GM21717 (cell line): ENCODE results near the gene PHF20.
"Not testable (repeated sequence)": the region's sequence is repeated elsewhere in the genome, so short reads cannot be mapped to it uniquely, and the experiment has no call there.

Experiments
- ATAC-seq: cut with Tn5 transposase; IDR thresholded peaks from one replicate; pipeline ENCODE4 v1.9.1; 2021; ENCODE audit warnings: mild to moderate bottlenecking, moderate library complexity; ENCODE audit not compliant: unreplicated experiment

Gene PHF20

DNA sequence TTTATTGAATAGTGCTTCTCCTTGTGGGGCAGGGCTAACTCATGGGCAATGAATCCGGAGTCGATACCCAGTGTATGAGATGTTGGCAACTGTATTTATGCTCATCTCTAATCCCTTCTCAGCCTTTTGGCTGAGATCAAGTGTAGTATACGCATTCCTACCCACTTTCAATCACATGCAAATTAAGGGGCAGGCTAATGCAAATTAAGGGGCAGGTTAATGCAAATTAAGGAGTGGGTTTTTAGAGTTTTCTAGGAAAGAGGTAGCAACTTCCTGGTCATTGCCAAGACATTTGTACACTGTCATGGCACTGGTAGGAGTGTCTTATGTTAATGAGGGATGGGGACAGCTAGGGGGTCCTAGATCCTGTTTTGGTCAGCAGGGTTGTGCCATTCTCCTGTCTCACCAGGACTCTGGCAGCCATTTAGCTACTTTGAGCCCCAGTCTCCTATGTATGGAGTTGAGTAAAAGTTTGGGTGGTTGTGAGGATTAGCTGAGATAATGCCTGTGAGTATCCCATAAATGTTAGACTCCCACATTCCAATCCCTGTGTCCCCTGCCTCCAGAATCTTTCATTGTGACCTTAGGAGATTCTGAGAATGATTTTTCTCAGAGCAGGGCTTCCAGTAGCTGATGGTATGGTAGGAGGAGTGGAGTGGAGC is 196.3 kb downstream of the PHF20 start, which contains the start of gene CNBD2:
TSS of gene CNBD2 (plus strand) at position 612 of the 662 bp plus-strand sequence. CDS start 173 bp downstream, outside the sequence.
- no peak for ATAC-seq

DNA sequence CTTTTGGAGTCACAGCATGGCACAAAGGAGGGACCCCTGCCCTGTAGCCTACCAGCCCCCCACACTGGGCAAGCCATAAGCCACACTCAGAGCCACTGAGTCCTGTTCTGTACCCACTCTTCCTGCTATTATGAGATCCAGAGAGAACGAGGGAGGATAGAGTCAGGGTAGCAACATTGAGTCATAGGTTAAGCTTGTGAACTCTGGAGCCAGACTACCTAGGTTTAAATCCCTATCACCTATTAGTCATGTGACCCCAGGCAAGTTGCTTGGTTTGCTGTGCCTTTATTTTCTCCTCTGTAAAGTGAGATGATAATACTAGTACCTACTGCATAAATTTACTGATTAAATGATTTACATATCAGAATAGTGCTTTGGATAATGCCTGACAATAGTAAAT is 197.1 kb downstream of the PHF20 start:
- ATAC-seq, result no peak

DNA sequence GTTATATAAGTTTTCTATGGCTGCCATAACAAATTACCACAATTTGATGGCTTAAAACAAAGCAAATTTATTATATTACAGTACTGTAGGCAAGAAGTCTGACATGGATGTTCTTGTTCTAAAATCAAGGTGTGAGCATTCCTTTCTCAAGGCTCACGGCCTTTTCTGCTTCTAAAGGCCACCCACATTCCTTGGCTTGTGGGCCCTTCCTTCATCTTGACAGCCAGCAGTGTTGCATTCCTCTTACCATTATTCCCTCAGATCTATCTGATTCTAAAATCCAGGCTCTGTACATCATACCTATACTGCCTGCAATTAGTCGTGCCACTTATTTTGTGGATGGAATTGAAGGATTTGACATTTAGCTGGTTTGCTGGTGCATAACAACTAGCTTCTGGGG is 200.2 kb downstream of the PHF20 start:
- ATAC-seq, result no peak

DNA sequence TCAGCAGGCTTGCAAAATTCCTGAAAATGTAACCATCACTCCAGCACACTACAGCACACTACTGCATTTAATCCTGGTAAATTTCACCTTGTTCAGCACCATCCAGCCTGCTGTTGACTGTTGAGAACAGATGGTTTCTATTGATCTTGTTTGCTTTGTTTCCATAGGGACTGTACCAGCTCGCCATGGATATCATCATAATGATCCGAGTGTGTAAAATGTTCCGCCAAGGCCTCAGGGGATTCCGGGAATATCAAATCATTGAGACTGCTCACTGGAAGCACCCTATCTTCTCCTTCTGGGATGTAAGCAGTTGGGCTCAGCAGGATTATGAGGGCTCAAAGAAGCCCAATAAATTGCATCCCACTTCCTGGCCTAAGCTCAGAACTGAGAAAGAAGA is 200.6 kb downstream of the PHF20 start:
- ATAC-seq, result no peak

DNA sequence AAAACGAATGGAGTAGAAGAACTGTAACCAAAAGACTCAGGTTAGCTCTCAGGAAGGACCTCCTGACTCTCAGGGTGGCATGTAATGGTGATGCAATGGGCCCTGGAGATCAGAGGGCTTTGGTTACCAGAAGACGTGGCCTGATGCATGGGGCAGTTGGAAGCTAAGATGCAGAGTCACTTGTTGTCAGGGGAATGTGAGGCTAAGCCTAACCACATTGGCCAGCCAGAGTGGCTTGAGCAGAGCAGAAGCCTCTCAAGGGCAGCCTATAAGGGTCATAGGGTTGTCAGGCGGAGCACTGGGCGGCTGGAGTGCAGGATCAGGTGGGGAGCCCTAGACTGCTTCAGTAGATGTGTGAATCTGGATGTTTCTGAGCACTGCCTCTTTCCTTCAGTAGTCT is 202.4 kb downstream of the PHF20 start:
- no peak for ATAC-seq

DNA sequence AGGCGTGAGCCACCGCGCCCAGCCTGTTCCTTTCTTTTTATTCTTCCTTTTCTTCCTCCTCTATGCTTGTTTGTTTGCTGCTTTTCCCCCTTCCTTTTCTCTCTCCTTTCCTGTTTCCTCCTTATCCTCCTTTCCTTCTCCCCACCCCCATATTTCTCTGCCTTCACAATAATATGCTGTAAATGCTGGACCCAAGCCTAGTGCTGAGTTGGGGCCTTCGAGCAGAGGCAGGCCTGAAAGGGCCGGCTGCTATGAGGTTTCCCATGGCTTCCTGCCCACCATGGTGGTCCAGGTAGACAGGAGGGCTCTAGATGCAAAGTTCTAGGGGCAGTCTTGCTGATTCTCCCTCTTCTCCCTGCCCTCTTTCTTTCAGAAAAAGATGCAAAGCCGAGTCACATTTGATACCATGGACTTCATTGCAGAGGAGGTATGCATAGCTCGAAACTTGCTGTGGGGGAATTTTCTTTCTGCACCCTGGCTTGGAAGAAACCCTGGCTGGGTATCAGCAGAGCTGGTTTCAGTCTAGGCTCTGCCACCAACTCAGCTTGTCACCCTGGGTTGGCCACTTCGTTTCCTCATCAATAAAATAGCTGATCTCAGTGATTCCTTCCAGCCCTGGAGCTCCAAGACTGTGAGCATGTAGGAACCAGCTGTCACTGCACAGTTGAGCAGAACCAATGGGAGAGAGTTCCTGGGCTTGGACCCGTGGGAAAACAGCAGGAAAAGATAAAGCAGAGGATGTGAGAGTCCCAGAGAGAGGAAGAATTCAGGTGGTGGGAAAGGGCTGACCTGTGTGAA is 204.0 kb downstream of the PHF20 start:
- ATAC-seq, result no peak

DNA sequence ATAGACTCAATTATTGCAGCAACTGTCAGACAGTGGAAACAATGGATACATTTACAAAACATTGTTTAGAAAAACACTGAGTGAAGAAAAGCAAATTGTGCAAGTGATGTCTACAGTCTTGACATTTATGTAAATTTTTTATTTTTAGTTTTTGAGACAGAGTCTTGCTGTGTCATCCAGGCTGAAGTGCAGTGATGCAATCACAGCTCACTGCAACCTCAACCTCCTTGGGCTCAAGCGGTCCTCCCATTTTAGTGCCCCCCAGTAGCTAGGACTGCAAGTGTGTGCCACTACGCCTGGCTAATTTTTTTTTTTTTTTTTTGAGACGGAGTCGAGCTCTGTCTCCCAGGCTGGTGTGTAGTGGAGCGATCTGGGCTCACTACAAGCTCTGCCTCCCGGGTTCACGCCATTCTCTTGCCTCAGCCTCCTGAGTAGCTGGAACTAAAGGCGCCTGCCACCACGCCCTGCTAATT is 206.3 kb downstream of the PHF20 start:
- ATAC-seq, result no peak

DNA sequence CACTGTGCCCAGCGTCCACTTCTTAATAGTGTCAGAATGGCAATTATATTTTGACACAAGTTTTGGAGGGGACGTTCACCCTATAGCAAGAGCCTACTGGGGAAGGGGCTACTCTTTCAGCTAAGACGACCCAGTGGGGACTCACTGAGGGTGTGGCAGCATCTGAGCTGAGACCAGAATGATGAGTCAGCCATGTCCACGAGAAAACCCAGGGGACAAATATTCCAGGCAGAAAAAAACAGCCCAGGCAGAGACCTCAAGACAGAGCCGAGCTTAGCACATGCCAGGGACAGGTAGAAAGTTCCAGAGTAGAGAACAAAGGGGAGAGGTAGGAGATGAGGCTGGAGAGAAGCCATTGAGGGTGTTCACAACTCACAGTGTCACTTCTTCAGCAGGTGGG is 207.7 kb downstream of the PHF20 start:
- no peak for ATAC-seq

DNA sequence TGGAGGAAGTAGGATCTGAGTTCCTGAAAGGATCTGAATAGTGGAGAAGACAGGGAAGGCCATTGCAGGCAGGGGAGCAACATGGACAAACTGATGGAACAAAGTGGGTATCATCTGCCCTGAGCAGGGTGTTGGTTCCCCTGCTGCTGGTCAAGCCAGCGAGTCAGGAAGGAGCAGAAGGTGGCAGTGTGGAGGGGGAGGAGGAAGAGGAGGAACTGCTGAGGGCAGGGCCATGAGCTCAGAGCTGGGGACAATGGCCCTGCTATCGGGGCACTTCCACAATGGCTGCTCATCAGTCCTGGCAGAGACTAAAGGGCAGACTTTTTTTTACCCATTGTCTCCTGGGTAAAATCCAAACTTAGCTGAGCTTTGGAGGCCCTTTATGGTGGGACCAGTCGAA is 210.2 kb downstream of the PHF20 start:
- ATAC-seq, result no peak

DNA sequence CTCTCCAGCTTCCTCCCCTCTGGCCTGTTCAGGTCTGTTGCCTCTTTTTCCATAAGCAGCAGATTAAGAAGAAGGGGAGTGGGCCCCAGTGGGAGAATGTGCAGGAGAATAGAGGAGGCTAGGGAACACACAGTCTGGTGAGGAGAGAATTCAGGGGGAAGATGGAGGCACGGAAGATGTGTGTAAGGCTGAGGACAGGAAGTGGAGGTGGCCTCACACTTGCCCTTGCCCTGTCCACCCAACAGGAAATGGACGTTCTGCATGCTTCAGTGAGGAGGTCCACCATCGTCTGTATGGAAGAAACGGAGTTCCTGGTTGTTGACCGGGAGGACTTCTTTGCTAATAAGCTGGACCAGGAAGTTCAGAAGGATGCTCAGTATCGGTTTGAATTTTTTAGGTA is 212.6 kb downstream of the PHF20 start:
- ATAC-seq, result no peak

DNA sequence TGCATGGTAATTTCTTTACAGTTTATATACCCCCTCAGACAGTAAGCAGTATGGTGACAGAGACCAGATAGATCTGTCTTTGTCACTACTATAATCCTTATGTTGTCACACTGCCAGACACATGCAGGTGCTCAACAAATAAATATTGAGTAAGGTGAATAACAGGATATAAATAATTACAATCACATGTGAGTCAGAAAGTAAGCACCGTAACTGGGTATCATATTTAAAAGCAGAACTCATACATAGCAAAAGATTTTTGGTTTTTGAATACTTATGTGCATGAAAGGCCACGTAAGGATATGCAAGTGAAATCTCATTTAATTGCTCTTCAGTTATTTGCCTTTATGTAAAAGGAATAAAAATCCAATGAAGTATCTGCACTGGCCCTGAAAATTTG is 214.0 kb downstream of the PHF20 start:
- no peak for ATAC-seq

DNA sequence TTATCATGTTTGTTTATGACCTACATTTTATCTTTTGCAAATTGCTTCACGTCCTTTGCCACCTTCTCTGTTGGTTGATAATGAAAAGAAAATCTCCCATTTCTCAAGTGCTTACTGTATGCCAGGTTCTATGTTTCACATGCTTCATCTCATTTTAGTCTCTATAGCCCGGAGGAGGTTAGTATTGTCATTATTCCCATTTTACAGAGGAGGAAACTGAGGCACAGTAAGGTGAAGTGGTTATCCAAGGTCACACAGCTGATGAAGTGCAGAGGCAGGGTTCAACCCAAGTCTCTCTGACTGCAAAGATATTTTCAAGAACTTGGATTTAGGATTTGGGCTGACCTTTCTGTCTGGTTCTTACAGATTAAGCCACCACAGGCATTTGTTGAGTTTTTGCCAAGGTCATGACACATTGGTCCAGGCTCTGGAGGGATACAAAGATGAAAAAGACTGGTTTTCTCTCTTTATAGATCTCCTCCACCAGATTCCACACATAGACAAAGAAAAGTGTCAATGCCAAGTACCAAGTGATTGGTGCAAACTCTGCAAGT is 217.2 kb downstream of the PHF20 start:
- ATAC-seq, result no peak

DNA sequence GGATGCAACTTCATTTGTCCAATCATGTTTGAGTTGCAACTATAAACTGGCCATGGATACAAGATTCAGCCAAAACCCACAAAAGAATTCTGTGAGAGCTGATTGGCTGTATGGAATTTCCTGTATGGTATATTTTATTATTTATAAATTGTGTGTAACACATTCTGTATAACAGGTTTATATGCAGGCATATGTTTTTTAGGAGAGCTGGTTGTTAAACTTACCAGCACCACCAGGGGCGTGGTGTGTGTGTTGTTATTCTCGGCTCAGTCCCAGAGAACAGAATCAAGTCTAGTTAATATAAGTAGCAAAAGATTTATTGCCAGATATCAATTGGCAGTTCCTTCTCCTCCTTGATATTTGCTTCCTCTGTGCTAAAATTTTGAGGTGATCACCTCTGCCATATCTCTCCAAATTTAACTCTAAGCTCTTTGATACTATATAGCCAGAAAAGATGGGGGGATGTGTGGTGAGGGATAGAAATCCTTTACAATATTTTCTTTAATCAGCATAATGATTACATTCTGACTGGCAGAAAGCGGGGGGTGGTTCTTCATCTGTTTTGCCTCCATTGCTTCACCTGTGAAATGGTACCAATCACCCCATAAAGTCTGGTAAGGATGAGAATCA is 219.4 kb downstream of the PHF20 start:
- no peak for ATAC-seq

DNA sequence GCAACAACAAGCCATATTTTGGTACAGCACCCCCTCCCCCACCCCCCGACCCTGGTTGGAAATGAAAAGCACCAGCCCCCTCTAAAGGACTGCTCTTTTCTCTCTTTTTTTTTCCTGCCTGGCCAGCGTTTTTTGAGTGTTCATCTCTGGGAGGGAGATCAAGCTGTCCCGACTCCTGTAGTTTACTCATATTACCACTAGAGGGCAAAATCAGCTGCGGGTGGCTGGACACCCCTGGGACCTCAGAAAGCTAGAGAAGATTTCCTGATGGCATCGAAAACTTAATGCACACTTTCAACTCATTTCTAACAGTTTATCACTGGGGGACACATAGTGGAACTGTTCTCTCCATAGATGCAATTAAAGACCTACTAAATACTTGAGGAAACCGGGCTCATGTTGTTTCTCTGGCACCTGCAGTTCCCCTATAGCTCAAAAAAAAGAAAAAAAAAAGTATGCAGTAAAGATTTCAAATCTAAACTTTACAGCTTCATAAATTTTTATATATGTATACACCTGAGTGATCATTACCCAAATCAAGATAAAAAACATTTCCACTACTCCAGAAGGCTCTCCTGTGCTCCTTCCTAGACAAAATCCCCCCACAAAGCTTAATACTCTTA is 221.0 kb downstream of the PHF20 start:
- no peak for ATAC-seq

DNA sequence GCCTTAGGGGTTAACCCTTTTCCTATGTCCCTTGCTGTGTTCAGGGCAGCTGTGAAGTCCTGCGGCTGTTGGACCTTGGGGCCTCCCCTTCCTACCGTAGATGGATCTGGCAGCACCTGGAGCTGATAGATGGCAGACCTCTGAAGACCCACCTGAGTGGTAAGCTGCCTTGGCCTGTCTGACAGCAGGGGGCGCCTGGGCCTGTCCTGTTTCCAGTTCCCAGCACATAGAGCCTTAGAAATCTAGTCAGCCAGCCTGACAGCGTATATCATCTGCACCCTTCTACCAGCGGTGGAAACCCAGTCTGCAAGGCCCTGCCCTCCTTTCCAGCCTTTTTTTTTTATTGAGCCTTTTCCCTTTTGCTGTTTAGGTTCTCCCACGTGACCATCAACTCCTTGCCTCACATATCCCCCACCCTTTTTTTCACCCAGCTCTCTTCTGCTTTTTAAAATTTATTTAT is 223.2 kb downstream of the PHF20 start:
- no peak for ATAC-seq

DNA sequence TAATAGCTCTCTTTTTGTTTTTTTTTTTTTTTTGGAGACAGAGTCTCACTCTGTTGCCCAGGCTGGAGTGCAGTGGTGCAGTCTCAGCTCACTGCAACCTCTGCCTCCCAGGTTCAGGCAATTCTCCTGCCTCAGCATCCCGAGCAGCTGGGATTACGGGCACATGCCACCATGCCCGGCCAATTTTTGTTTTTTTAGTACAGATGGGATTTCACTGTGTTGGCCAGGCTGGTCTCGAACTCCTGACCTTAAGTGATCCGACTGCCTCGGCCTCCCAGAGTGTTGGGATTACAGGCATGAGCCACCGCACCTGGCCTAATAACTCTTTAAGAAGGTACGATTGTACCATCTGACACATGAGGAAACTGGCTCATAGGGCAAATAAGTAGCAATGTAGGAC is 224.7 kb downstream of the PHF20 start:
- not testable (repeated sequence) for ATAC-seq
